Stimulated activated CD8-positive, alpha-beta memory T cell treated with anti-CD3 and anti-CD28 coated beads, Interleukin-12 subunit alpha, Interleukin-12 subunit beta, amount 100 ng/mL, for 24 hours (primary cell): ENCODE results near the gene ADCY9.

ENCODE experiments used
- DNase-seq: peaks from one replicate; pipeline ENCODE4 v3.0.0-alpha.2; 2020; ENCODE audit errors: extremely low read depth

ADCY9 gene

GRCh38 chr16:3912897-3913296, 203.3 kb downstream of the ADCY9 start:
- DNase-seq: no peak
